C4-2B (cell line): ENCODE measurements around the gene SRSF2.
A peak's percentile ranks its signal among the peaks of the same experiment; 100 is the strongest.
"Not testable (repeated sequence)": the region's sequence is repeated elsewhere in the genome, so short reads cannot be mapped to it uniquely, and the experiment has no call there.

ENCODE experiments used
- H3K27ac ChIP-seq: fragments of 450-650 bp; 2 replicates; pipeline ENCODE4 v1.5.1; 2017
- CTCF ChIP-seq: fragments of 450-650 bp; conservative IDR thresholded peaks from 2 replicates; pipeline ENCODE4 v1.5.1; 2017; ENCODE audit warnings: mild to moderate bottlenecking
- ZFX ChIP-seq: fragments of 450-650 bp; IDR thresholded peaks from 2 replicates; pipeline ENCODE4 v1.6.1; 2017

The SRSF2 gene

GRCh38 chr17:76727745-76728456, 9.2 kb downstream of the SRSF2 start:
- TF ChIP-seq ZFX (no peak), CTCF (no peak)
- peak overlapping the region; percentile 97 for H3K27ac ChIP-seq

GRCh38 chr17:76726776-76727718, 10.1 kb downstream of the SRSF2 start, which contains the start of gene METTL23:
Gene METTL23, plus strand, starts transcription at chr17:76726839. Its CDS starts 2,872 bp downstream, at chr17:76729711.
- TF ChIP-seq ZFX, result no peak
- TF ChIP-seq CTCF, result peak; percentile 88
- peak within 1 kb of the TSS; percentile 97 for H3K27ac ChIP-seq

GRCh38 chr17:76726231-76726775, 10.8 kb downstream of the SRSF2 start, which contains the start of gene JMJD6:
Gene JMJD6, minus strand, starts transcription at chr17:76726606. Its CDS starts 131 bp downstream, at chr17:76726475.
- peak within 1 kb of the TSS; percentile 97 for H3K27ac ChIP-seq

GRCh38 chr17:76725580-76726230, 11.4 kb downstream of the SRSF2 start:
- H3K27ac ChIP-seq, result peak overlapping the region; percentile 97
- TF ChIP-seq ZFX (no peak), CTCF (no peak)

More at GRCh38 chr17:76726231-76726775, 10.8 kb downstream of the SRSF2 start, which contains the start of gene JMJD6:
- peak; percentile 82 for TF ChIP-seq ZFX
- TF ChIP-seq CTCF, result no peak

GRCh38 chr17:76723812-76724211, 13.3 kb downstream of the SRSF2 start:
- TF ChIP-seq ZFX (no peak), CTCF (no peak)
- H3K27ac ChIP-seq, result no peak overlapping the region

GRCh38 chr17:76722977-76723376, 14.2 kb downstream of the SRSF2 start:
- H3K27ac ChIP-seq, result not testable (repeated sequence)

GRCh38 chr17:76722279-76722678, 14.9 kb downstream of the SRSF2 start:
- no peak overlapping the region for H3K27ac ChIP-seq
- TF ChIP-seq CTCF (no peak), ZFX (no peak)
